Dedifferentiated amniotic fluid mesenchymal stem cell (primary cell): ENCODE results near the gene MOGAT2.
A peak's percentile ranks its signal among the peaks of the same experiment; 100 is the strongest.
"Not testable (repeated sequence)": the region's sequence is repeated elsewhere in the genome, so short reads cannot be mapped to it uniquely, and the experiment has no call there.

Experiments
- DNase-seq: peaks from one replicate; pipeline ENCODE4 v3.0.0-alpha.2; 2016; ENCODE audit errors: extremely low spot score

Gene MOGAT2

GRCh38 chr11:75717608-75718418, at the start of gene MOGAT2:
Gene MOGAT2 (plus strand): TSS chr11:75717838. CDS start chr11:75717889, 51 bp downstream.
- no peak for DNase-seq

- DNase-seq = peak; percentile 35
These were observed 49.0 kb upstream of the MOGAT2 start, which contains the start of gene MAP6 for GRCh38 chr11:75668451-75669297. Gene MAP6 (minus strand): TSS chr11:75669038. CDS start chr11:75668369, 669 bp downstream.

- DNase-seq = no peak
These were observed 43.6 kb upstream of the MOGAT2 start for GRCh38 chr11:75673977-75674582.

GRCh38 chr11:75677275-75677674, 40.4 kb upstream of the MOGAT2 start:
- no peak for DNase-seq

- DNase-seq = no peak
These were observed 39.7 kb upstream of the MOGAT2 start for GRCh38 chr11:75677909-75678308.

GRCh38 chr11:75678620-75679259, 38.9 kb upstream of the MOGAT2 start:
- DNase-seq = no peak

- DNase-seq = no peak
These were observed 38.1 kb upstream of the MOGAT2 start for GRCh38 chr11:75679566-75679965.

- not testable (repeated sequence) for DNase-seq
These were observed 33.8 kb upstream of the MOGAT2 start for GRCh38 chr11:75683856-75684255.

- DNase-seq = no peak
These were observed 27.6 kb upstream of the MOGAT2 start for GRCh38 chr11:75689863-75690609.

- DNase-seq = no peak
These were observed 25.8 kb upstream of the MOGAT2 start for GRCh38 chr11:75691804-75692203.

- DNase-seq = no peak
These were observed 19.6 kb upstream of the MOGAT2 start for GRCh38 chr11:75697906-75698581.

GRCh38 chr11:75700940-75701339, 16.7 kb upstream of the MOGAT2 start:
- no peak for DNase-seq

GRCh38 chr11:75703695-75704237, 13.9 kb upstream of the MOGAT2 start:
- no peak for DNase-seq

GRCh38 chr11:75705541-75705940, 12.1 kb upstream of the MOGAT2 start:
- DNase-seq = no peak

- peak; percentile 71 for DNase-seq
These were observed 11.3 kb upstream of the MOGAT2 start for GRCh38 chr11:75706260-75706729.

- no peak for DNase-seq
These were observed 3.4 kb upstream of the MOGAT2 start for GRCh38 chr11:75714211-75714610.

GRCh38 chr11:75715688-75716087, 1.9 kb upstream of the MOGAT2 start:
- DNase-seq = no peak

GRCh38 chr11:75716659-75717058, 979 bp upstream of the MOGAT2 start:
- no peak for DNase-seq

- DNase-seq = no peak
These were observed 1.0 kb downstream of the MOGAT2 start for GRCh38 chr11:75718419-75719339.
